T-helper 2 cell (primary cell): ENCODE data around the gene KCNJ10.

Experiments used
- DNase-seq, 5 experiments: peaks; one replicate each; pipeline versions ENCODE4 v3.0.0 to v3.0.0-alpha.2; 2012 to 2022

Gene KCNJ10

DNA sequence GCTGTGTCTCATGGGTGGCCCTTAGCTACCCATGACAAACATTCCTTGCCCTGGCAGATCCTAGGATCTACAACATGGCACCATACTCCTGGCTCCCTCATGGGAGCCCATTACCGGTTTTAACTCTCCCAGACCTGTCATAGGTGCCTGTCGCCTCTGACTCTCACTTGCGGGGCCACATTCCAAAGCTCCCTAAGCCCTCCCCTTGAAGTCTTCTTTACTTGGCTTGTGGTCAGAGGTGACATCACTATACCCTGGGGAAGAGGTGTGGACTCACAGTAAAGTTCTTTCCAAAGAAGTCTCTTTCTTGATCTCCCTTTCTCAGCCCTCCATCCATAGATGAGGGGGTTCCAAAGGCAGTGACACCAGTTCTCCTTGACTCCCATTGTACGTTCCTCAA, 110.5 kb downstream of the KCNJ10 start:
- DNase-seq = no peak

DNA sequence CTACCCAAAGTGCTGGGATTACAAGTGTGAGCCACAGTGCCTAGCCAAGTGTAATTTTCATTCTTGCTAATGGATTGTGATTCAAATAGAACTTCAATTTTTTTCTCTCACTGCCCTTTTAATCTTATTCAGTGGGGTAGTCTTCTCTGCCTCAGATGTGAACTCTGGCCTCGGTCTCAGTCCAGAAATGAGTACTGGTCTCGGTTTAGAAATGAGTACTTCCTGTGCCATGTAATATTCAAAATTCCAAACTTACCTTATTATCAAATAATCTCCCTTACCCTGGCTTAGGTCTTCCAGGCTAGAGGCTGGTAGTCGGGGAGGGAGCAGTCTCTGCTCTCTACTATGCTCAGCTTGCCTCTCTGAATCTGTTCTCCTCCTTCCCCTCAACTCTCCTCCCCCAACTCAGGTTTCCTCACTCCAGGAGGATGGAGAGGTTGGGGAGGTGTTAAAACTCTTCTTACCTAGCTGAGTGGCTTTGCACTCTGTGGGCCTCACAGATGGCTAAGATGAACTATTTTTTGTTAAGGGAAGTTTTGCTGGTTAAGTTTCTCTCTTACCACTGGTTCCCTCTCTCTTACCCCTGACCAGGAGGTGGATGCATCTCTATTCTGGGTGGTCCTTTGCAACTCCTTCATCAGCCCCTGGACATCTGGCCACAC, 111.1 kb downstream of the KCNJ10 start:
- DNase-seq = no peak

DNA sequence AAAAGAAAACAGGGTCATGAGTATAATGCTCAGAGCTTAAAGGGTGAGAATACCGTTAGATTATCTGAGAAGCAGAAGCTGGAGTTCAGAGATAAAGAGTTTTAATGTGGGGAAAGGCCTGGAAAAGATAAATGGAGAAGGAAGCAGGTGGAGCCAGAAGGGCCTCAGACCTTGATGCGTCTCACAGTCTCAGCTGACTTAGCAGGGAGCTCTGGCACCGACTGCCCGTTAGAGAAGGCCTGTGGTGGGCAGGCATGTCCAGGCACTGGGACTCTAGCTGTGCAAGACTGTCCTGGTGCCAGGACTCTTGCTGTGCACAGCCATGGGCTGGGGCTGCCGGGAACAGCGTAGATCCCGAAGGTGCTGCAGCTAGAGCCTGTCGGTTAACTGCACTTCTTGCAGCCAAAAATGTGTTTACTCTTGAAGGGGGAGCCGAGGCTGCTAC, 112.1 kb downstream of the KCNJ10 start:
- DNase-seq = no peak

DNA sequence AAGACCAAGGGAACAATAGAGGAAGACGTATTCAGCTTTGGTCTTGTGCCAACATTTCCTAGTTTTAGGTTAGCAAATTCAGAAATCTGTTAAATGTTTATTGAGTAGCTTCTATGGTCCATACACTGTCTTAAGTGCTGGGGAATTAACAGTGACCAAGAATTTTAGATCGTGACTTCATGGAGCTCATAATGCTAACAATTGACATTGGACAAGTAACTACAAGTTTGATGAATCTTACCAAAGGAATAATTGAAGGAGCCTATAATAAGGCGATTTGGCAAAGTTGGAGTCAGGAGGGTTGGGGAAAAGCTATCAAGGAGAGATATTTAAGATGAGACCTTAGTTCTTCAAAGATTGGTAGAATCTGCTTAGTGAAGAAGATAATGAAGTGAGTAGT, 114.5 kb downstream of the KCNJ10 start:
- no peak for DNase-seq

DNA sequence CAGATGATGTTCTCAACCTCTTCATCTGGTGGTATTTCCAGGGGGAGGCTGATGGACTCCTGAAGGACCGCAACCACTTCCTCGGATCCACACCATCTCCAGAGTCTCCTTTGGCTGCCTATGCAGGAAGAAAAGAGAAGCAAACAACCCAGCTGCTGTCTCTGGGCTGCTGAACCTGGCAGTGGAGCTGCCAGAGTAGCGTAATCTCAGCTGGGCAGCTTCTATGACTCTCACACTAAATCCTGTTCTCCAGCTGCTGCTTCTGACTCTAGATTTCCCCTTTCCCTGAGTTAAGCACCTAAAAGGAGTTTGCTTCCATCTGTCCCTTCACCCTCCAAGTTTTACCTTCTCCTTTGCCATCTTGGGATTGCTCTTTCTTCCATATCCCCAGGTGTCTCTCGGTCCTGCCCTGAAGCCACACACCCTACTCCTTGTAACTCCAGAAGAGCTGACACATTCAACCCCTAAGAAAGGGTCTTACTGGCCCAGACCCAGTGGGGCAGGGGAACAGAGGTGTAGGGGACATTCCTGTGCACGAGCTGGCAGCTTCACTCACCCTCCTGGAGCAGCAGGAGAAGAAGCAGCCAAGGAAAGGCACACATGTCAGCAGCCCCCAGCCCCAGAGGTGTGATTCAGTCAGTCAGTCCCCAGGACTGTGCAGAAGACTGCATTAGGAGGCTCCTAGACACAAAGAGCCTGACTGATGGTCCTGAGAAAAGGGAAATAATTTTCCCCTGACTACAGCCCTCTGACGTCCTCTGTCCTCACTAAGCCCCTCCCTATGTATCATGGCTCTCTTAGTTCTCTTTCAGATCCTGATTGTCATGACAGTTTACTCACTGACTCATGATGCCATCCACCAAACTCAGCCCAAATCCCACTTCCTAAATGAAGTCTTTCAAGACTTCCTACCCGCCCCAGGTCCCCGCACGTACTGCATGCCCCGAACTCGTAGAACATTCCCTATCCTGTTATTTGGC, 116.1 kb downstream of the KCNJ10 start, which contains the start of gene SLAMF9:
SLAMF9 (minus strand) TSS at position 702 of the 980 bp plus-strand sequence; CDS start at position 602, 100 bp downstream.
- no peak for DNase-seq

DNA sequence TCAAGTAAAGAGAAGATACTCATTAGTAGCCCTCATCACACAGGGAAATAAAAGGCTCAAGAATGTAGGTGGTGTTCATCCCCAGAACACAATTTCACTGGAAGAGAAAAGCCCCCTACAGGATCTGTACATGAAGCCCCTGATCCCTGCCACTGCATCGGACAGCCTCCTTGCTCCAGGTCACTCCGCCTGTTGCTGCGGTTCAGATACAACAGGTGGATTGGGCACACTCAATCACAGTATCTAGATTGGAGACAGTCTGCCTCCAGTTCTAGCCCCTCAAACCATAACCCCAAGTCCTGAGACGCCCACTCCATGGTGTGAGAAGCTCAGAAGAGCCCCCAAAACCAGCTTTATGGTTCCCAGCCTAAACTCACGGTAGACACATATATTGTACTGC, 117.0 kb downstream of the KCNJ10 start:
- DNase-seq = no peak

DNA sequence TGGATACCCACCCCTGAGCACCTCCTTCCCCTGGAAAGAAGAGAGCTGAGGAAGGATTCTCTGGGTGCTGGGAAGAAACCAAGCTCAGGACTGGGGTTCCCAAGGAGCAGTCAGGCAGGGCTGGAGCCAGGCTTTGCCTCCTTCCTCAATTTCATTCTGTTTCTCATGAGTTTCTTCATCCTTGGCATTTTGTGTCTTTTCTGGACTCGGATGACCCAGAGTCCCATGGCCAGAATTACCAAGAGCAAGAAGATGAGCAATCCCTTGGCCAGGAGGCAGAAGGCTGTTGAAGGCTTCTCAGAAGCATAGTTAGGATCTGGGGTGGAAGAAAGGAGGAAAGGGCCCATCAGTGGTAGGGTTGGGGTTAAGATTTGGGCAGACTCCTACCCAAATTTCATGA, 118.4 kb downstream of the KCNJ10 start:
- DNase-seq = no peak

DNA sequence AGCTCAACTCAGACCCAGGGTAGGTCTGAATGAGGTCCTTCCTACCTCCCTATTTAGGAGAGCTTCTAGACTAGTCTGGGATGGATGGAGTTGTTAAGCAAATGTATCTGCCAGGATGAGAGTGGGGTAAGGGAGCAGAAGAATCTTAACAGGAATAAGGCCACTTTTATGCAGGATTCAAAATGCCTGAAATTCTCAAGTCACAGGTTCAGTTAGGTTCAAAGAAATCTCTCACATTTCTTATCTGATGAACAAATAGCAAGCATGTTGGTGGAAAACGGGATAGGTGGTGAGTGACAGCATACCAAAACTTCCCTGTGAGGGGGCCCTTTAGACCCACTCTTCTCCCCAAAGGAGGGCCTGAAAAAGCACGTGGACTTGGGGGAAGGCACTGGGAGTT, 118.9 kb downstream of the KCNJ10 start:
- DNase-seq = no peak

DNA sequence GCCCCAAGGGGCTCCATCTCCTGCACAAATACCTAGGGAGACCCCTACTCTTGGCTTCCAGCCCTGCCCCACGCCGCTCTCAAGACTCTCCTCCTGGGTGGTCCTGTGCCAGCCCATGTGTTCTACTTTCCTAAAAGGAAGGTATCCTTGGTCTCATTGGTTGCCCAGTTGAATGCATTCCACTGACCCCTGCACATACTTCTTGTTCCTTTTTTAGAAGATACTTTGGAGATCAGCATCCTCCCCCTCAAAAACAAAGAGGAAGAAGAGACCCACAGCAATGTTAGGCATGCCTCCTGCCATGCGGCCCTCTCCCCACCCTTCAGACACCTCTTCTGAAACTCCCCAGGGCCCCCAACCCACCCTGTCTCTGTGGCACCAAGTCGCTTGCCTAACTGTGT, 120.0 kb downstream of the KCNJ10 start:
- DNase-seq = no peak

DNA sequence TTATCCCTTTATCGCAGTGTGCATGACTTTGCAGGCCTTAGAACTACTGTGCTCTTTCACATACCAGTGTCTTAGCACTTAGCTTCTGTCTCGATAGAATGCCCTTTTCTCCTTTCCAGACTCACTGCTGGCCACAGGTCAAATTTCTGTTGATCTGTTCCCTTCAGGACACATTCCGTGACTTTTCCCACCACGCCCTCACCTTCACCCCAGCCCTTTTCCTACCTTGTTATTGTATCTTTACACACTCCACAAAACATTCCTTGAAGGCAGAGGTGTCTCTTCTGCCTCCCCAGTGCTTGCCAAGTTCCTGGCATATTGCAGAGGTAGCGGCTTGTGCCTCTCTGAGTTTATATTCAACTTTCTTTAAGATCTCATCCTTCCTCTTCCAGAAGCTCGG, 120.8 kb downstream of the KCNJ10 start:
- no peak for DNase-seq
